ENCODE measurements around the gene SIRPD.

SIRPD gene

GRCh38 chr20:1539816-1540419 lies 17.6 kb downstream of the SIRPD start:
- H3K79me2 ChIP-seq (ENCODE audit: control insufficient read depth, low read length), result no peaks in the 10 kb centered on the region
- peaks cover 36% of the 10 kb centered on the region for H3K4me1 ChIP-seq (ENCODE audit: control insufficient read depth, low read length)
- no peaks in the 10 kb centered on the region for H3F3A ChIP-seq (ENCODE audit: control insufficient read depth, insufficient read depth)
- H3K27ac ChIP-seq (ENCODE audit: low read depth, low read length), result no peak overlapping the region
- no peak overlapping the region for H3K4me2 ChIP-seq (ENCODE audit: low read length)
- no peaks in the 10 kb centered on the region for H3K9me2 ChIP-seq (replicated peaks; ENCODE audit: control insufficient read depth, low read length)
- no peaks in the 10 kb centered on the region for H3K9me3 ChIP-seq (ENCODE audit: control insufficient read depth, insufficient read depth, low read length)
- H3K36me3 ChIP-seq (ENCODE audit: control insufficient read depth, low read length), result no peaks in the 10 kb centered on the region
- H3K4me3 ChIP-seq (ENCODE audit: low read length), result no peak overlapping the region
- TF ChIP-seq CTCF (IDR thresholded peaks at IDR 0.05; ENCODE audit: low read depth, low read length, poor library complexity, severe bottlenecking) (no peak), EZH2phosphoT487 (IDR thresholded peaks at IDR 0.05; ENCODE audit: borderline replicate concordance, low read length) (no peak)
- H4K20me1 ChIP-seq (ENCODE audit: control insufficient read depth, insufficient read depth, low read depth, low read length), result no peaks in the 10 kb centered on the region
- no peaks in the 10 kb centered on the region for H3K27me3 ChIP-seq (ENCODE audit: control insufficient read depth, low read length)

GRCh38 chr20:1538655-1539054 lies 18.9 kb downstream of the SIRPD start:
- Histone ChIP-seq H3K4me1 (ENCODE audit: control insufficient read depth, low read length) (peaks cover 36% of the 10 kb centered on the region), H3K4me3 (ENCODE audit: low read length) (no peak overlapping the region; the same call in 1 of the 2 replicates), H3K9me2 (replicated peaks; ENCODE audit: control insufficient read depth, low read length) (no peaks in the 10 kb centered on the region), H3K36me3 (ENCODE audit: control insufficient read depth, low read length) (no peaks in the 10 kb centered on the region), H3K27ac (ENCODE audit: low read depth, low read length) (no peak overlapping the region), H4K20me1 (ENCODE audit: control insufficient read depth, insufficient read depth, low read depth, low read length) (no peaks in the 10 kb centered on the region), H3K9me3 (ENCODE audit: control insufficient read depth, insufficient read depth, low read length) (no peaks in the 10 kb centered on the region), H3K4me2 (ENCODE audit: low read length) (peak overlapping the region; percentile 71; the same call in 1 of the 2 replicates), H3F3A (ENCODE audit: control insufficient read depth, insufficient read depth) (no peaks in the 10 kb centered on the region), H3K79me2 (ENCODE audit: control insufficient read depth, low read length) (no peaks in the 10 kb centered on the region), H3K27me3 (ENCODE audit: control insufficient read depth, low read length) (no peaks in the 10 kb centered on the region)
- TF ChIP-seq CTCF (IDR thresholded peaks at IDR 0.05; ENCODE audit: low read depth, low read length, poor library complexity, severe bottlenecking) (no peak), EZH2phosphoT487 (IDR thresholded peaks at IDR 0.05; ENCODE audit: borderline replicate concordance, low read length) (no peak)

DNA sequence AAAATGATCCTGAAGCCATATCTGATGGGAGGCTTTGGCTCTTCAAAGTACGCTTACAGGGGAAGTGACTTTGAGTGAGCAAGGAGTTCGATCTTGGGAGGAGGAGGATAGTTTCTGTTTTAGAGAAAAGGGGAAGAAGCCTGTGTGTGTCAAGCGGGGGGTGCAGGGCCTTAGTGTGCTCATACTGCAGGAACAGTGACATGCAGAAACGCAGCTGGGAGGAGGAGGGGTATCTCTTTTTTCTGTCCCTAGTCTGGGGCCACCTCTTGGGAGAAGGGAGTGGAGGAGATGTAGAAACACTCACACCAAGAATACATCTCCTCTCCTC lies 19.8 kb downstream of the SIRPD start:
- Histone ChIP-seq H3F3A (ENCODE audit: control insufficient read depth, insufficient read depth) (no peaks in the 10 kb centered on the region), H3K79me2 (ENCODE audit: control insufficient read depth, low read length) (no peaks in the 10 kb centered on the region), H3K36me3 (ENCODE audit: control insufficient read depth, low read length) (no peaks in the 10 kb centered on the region), H3K9me2 (replicated peaks; ENCODE audit: control insufficient read depth, low read length) (no peaks in the 10 kb centered on the region), H3K9me3 (ENCODE audit: control insufficient read depth, insufficient read depth, low read length) (no peaks in the 10 kb centered on the region), H3K4me1 (ENCODE audit: control insufficient read depth, low read length) (peaks cover 36% of the 10 kb centered on the region), H4K20me1 (ENCODE audit: control insufficient read depth, insufficient read depth, low read depth, low read length) (no peaks in the 10 kb centered on the region), H3K27ac (ENCODE audit: low read depth, low read length) (peak overlapping the region; percentile 42), H3K4me3 (ENCODE audit: low read length) (peak overlapping the region; percentile 54), H3K4me2 (ENCODE audit: low read length) (peak overlapping the region; percentile 71), H3K27me3 (ENCODE audit: control insufficient read depth, low read length) (no peaks in the 10 kb centered on the region)
- TF ChIP-seq EZH2phosphoT487 (IDR thresholded peaks at IDR 0.05; ENCODE audit: borderline replicate concordance, low read length) (no peak), CTCF (IDR thresholded peaks at IDR 0.05; ENCODE audit: low read depth, low read length, poor library complexity, severe bottlenecking) (no peak)
